SH-SY5Y (cell line): ENCODE results near the gene UBE2K.

ENCODE experiments used
- GATA2 ChIP-seq: IDR thresholded peaks from 2 replicates; pipeline ENCODE4 v1.6.1; 2011; ENCODE audit warnings: mild to moderate bottlenecking, low read depth, low read length
- GATA3 ChIP-seq: IDR thresholded peaks from 2 replicates; pipeline ENCODE4 v1.6.1; 2011; ENCODE audit warnings: low read depth, mild to moderate bottlenecking, low read length, moderate library complexity

- TF ChIP-seq GATA2, result no peak
- no peak for TF ChIP-seq GATA3
These were observed 581 bp downstream of the UBE2K start for GRCh38 chr4:39698424-39699009.
